ENCODE data around the gene DOK7. TPM values are rescaled to one million over a fixed set of nuclear protein-coding genes. Genes with fewer than 3 reads are reported as not detected.
"Not testable (repeated sequence)": the region's sequence is repeated elsewhere in the genome, so short reads cannot be mapped to it uniquely, and the experiment has no call there.

Gene DOK7
- polyA plus RNA-seq, 4 donors, result 1.6 to 3.5 (median 2.6) TPM

GRCh38 chr4:3499710-3500109 is 36.6 kb downstream of the DOK7 start:
- DNase-seq (ENCODE audit: low read depth in 4 of 4, low spot score in 3 of 4), result no peak

- DNase-seq (ENCODE audit: low read depth in 4 of 4, low spot score in 3 of 4), result no peak
Measured at GRCh38 chr4:3500111-3500510, 37.0 kb downstream of the DOK7 start.

GRCh38 chr4:3500634-3501101 is 37.6 kb downstream of the DOK7 start:
- no peak for DNase-seq (ENCODE audit: low read depth in 4 of 4, low spot score in 3 of 4)

GRCh38 chr4:3501126-3501824 is 38.2 kb downstream of the DOK7 start:
- DNase-seq (ENCODE audit: low read depth in 4 of 4, low spot score in 3 of 4), result no peak

GRCh38 chr4:3501825-3502425 is 38.8 kb downstream of the DOK7 start:
- DNase-seq (ENCODE audit: low read depth in 4 of 4, low spot score in 3 of 4), result no peak

GRCh38 chr4:3502941-3503936 is 40.1 kb downstream of the DOK7 start:
- no peak for DNase-seq (ENCODE audit: low read depth in 4 of 4, low spot score in 3 of 4)

GRCh38 chr4:3505231-3505630 is 42.1 kb downstream of the DOK7 start:
- DNase-seq (ENCODE audit: low read depth in 4 of 4, low spot score in 3 of 4), result no peak

- no peak for DNase-seq (ENCODE audit: low read depth in 4 of 4, low spot score in 3 of 4)
Measured at GRCh38 chr4:3508542-3508941, 45.4 kb downstream of the DOK7 start.

- DNase-seq (ENCODE audit: low read depth in 4 of 4, low spot score in 3 of 4), result no peak
Measured at GRCh38 chr4:3510481-3510880, 47.4 kb downstream of the DOK7 start.

- DNase-seq (ENCODE audit: low read depth in 4 of 4, low spot score in 3 of 4), result no peak
Measured at GRCh38 chr4:3511187-3511586, 48.1 kb downstream of the DOK7 start.

GRCh38 chr4:3511601-3512000 is 48.5 kb downstream of the DOK7 start:
- not testable (repeated sequence) for DNase-seq (ENCODE audit: low read depth in 4 of 4, low spot score in 3 of 4)

GRCh38 chr4:3512279-3512678 is 49.2 kb downstream of the DOK7 start:
- DNase-seq (ENCODE audit: low read depth in 4 of 4, low spot score in 3 of 4), result no peak

GRCh38 chr4:3512719-3513118 is 49.6 kb downstream of the DOK7 start:
- DNase-seq (ENCODE audit: low read depth in 4 of 4, low spot score in 3 of 4), result no peak

- DNase-seq (ENCODE audit: low read depth in 4 of 4, low spot score in 3 of 4), result no peak
Measured at GRCh38 chr4:3513807-3514206, 50.7 kb downstream of the DOK7 start.

GRCh38 chr4:3514221-3514780 is 51.2 kb downstream of the DOK7 start:
- DNase-seq (ENCODE audit: low read depth in 4 of 4, low spot score in 3 of 4), result no peak

- DNase-seq (ENCODE audit: low read depth in 4 of 4, low spot score in 3 of 4), result no peak
Measured at GRCh38 chr4:3514806-3515501, 51.8 kb downstream of the DOK7 start.

GRCh38 chr4:3515646-3516045 is 52.5 kb downstream of the DOK7 start:
- no peak for DNase-seq (ENCODE audit: low read depth in 4 of 4, low spot score in 3 of 4)

GRCh38 chr4:3516061-3516835 is 53.1 kb downstream of the DOK7 start:
- DNase-seq (ENCODE audit: low read depth in 4 of 4, low spot score in 3 of 4), result no peak
